Lower leg skin (tissue), 4 donors: ENCODE data around the gene ANKRD13B. TPM values are rescaled to one million over a fixed set of nuclear protein-coding genes. Genes with fewer than 3 reads are reported as not detected.
A peak's percentile ranks its signal among the peaks of the same experiment; 100 is the strongest.

Source experiments
- DNase-seq, 2 donors: peaks; one replicate each; pipeline ENCODE4 v3.0.0-alpha.2; 2019; ENCODE audit warnings: low spot score in 2 of 2
- H3K4me3 ChIP-seq: fragments of 200-600 bp; sonication (generic); 2 replicates; pipeline ENCODE4 v1.5.1; 2017; ENCODE audit warnings: mild to moderate bottlenecking, low read depth; ENCODE audit not compliant: poor library complexity, severe bottlenecking
- CTCF ChIP-seq, 3 donors: fragments of 450-650 bp; IDR thresholded peaks; one replicate each; pipeline ENCODE4 v1.5.1; 2016; ENCODE audit warnings: antibody characterized with exemption in 3 of 3, mild to moderate bottlenecking in 3 of 3, moderate library complexity in 2 of 3
- POLR2A ChIP-seq, 2 donors: fragments of 450-650 bp; IDR thresholded peaks; one replicate each; pipeline ENCODE4 v1.6.1; 2016 to 2017; ENCODE audit warnings: antibody characterized with exemption in 2 of 2, mild to moderate bottlenecking in 1 of 2, moderate library complexity in 1 of 2
- WGBS, 2 donors: methylation state at CpG; one replicate each; pipeline ENCODE4 v1.1.5; 2018; 5-methylcytosine and 5-hydroxymethylcytosine counted together
- intact Hi-C: fragments of 100-400 bp; cut with DNase I; formaldehyde crosslinking; loops from one replicate; pipeline ENCODE4 v1.15.0; 2023; ENCODE audit warnings: low total_unique reads
- total RNA-seq, 4 donors: library from RNA; depleted of rRNA; stranded (reverse); fragments of >200 nt; gene quantifications; one replicate each; pipeline ENCODE4 v1.1.0, GENCODE V29; 2016

ANKRD13B gene
- total RNA-seq, 4 donors from 2014 or later, result 8.1 to 18.8 (median 11.7) TPM

DNA sequence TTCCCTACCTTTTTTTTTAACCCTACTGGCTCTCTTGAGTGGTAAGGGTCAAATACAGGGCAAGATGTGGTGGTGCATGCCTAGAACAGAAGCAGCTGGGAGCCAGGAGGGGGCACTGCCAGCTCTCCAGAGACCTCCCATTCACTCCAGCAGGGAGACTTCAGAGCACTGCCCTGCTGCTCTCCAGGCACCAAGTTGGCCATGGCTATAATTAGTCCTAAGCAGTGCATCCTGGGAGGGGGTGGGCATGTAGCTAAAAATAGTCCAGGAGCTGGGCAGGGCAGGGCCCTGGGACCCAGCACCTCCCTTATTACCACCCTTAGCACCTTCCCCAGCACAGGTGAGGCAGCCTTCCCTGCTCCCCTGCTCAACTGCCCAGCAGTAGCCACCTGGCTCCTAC lies 26.3 kb downstream of the ANKRD13B start:
- DNase-seq, result no peak
- TF ChIP-seq CTCF (IDR thresholded peaks at IDR 0.05) (no peak), POLR2A (IDR thresholded peaks at IDR 0.05) (no peak)
- H3K4me3 ChIP-seq, result no peak overlapping the region
- intact Hi-C loops, result no loop called here

GRCh38 chr17:29620271-29620670 lies 27.3 kb downstream of the ANKRD13B start:
- intact Hi-C loops, result no loop called here
- no peak overlapping the region for H3K4me3 ChIP-seq
- TF ChIP-seq POLR2A (IDR thresholded peaks at IDR 0.05) (no peak), CTCF (IDR thresholded peaks at IDR 0.05) (no peak)
- DNase-seq, result no peak
- 94 to 95% methylated on average over 4 of the region's 4 CpGs for WGBS, 2 donors

DNA sequence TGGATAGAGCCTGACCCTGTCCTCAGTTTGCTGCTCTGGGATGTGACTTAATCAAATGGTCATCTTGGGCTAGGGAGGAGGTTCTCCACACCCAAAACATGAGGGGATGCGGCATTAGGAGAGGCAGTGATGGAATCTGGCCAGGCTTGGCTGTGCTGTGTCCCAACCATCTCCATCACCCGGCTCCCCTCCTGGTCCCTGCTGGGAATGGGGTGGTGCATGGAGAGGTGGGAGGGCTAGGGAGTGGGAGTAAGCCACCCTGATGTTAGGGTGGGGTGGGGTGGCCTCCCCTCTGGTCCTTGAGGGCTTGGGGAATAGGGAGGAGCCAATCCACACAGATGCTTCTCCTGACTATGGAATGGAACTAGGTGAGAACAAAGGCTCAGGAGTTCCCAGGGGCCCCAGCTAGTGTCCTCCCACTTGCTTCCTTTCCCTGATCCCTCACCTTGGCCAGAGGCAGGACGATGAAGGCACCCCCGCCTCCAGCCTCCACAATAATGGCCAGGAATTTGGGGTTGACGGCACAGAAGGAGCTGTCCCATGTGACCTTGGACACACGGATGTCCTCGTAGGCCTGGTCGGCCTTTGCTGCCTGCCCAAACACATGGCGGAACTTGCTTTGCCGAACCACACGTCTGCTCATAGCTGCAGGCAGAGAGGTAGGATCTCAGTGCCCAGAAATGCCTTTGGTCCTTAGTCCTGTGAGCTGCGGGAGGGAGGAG lies 28.0 kb downstream of the ANKRD13B start:
- WGBS, 2 donors, result 96 to 97% methylated on average over 12 of the region's 12 CpGs
- intact Hi-C loops, result no loop called here
- no peak overlapping the region for H3K4me3 ChIP-seq

DNA sequence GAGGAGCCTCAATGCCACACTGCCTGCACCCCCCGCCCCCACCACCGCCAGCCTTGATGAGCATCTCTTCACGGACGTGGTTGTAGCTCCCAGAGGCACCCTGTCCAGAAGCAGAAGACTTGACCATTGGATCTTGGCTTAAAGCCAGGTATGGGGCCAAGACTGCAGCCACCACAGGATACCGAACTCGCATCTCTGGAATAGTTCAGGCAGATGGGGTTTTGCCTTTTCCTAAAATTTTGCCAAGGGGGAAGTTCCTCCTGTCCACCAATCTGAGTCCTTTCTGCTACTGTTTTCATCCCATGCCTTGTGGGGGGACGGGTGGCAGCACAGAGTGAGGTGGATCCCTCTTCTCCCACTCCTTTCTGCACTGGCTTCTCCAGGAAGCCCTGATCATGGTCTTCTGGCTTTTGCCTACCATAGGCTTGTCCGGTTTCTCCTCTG lies 28.8 kb downstream of the ANKRD13B start:
- TF ChIP-seq POLR2A (IDR thresholded peaks at IDR 0.05) (no peak), CTCF (IDR thresholded peaks at IDR 0.05) (no peak)
- intact Hi-C loops, result no loop called here
- no peak overlapping the region for H3K4me3 ChIP-seq
- 69 to 70% methylated on average over 8 of the region's 8 CpGs for WGBS, 2 donors
- DNase-seq, result no peak

More for the DNA sequence above, 28.0 kb downstream of the ANKRD13B start:
- TF ChIP-seq CTCF (IDR thresholded peaks at IDR 0.05) (no peak), POLR2A (IDR thresholded peaks at IDR 0.05) (no peak)
- no peak for DNase-seq

GRCh38 chr17:29622337-29623282 lies 29.7 kb downstream of the ANKRD13B start, which contains the start of gene CORO6:
Gene CORO6, minus strand, starts transcription at chr17:29622912. Its CDS starts 1,491 bp downstream, at chr17:29621421.
- TF ChIP-seq POLR2A (IDR thresholded peaks at IDR 0.05) (no peak), CTCF (IDR thresholded peaks at IDR 0.05) (no peak)
- H3K4me3 ChIP-seq, result peak within 1 kb of the TSS; percentile 65
- no peak for DNase-seq
- intact Hi-C loops, result no loop called here
- WGBS, 2 donors, result 10 to 13% methylated on average over 51 to 63 of the region's 77 CpGs
